ENCODE data around the gene UHRF1.

DNA sequence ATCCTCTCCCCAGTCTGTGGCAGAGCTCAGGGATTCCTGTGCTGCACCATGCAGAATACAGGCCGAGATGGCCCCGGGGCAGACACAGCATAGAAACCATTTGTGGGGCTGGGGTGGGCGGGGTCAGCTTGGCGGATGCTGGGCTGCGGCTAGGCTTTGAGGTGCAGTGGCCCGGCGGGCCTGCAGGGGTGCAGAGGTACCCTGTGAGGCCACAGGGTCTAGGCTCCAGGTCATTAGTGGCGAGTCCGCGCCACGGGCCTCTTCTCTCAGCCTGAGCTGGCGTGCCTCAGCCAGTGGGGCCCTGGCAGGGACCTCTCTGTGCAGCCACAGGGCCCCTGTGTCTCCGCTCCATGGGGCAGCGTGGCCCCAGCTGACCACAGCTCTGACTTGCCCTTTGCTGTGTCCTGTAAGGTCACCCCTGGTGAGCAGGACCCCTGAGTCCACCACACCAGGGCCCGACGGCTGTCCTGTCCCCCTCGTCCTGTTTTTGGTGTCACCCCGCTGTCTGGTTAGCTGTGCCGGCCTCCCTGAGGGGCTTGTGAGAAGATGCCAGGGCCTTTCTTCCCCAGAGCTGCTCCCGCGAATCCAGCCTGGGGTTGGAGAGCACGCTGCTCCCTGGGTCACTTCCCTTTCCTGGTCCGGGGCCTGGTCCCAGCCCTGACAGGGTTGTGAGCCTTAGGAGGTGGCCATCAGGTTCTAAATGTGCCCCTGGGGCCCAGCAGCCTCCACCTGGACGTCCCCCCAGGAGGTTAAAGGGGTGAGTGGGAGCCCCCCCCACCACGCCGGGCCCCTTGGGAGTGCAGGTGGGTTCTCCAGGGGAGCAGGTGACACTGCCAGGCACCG lies 71.8 kb downstream of the UHRF1 start:
- TF ChIP-seq CTCF (conservative IDR thresholded peaks at IDR 0.05; ENCODE audit: low read length) (no peak), EZH2phosphoT487 (IDR thresholded peaks at IDR 0.05; ENCODE audit: borderline replicate concordance) (no peak)
